Astrocyte of the cerebellum (primary cell): ENCODE data around the gene GSTT2B.
"Not testable (repeated sequence)": the region's sequence is repeated elsewhere in the genome, so short reads cannot be mapped to it uniquely, and the experiment has no call there.

Experiments
- DNase-seq: peaks from one replicate; pipeline ENCODE4 v3.0.0-alpha.2; 2011; ENCODE audit warnings: low read depth
- H3K4me3 ChIP-seq: 2 replicates; pipeline ENCODE4 v1.5.1; 2011; ENCODE audit warnings: mild to moderate bottlenecking, low read depth, low read length, moderate library complexity
- in situ Hi-C: cut with HindIII; loops from 2 replicates; pipeline ENCODE4 v1.10.0; 2017; ENCODE audit warnings: low sequenced_read_pairs
- TF ChIP-seq, protein P1 (sequence below): IDR thresholded peaks from 2 replicates; pipeline ENCODE4 v1.5.1; 2012; ENCODE audit warnings: low read length, low read depth, moderate library complexity, mild to moderate bottlenecking; ENCODE audit errors: missing control alignments

GSTT2B gene, protein sequence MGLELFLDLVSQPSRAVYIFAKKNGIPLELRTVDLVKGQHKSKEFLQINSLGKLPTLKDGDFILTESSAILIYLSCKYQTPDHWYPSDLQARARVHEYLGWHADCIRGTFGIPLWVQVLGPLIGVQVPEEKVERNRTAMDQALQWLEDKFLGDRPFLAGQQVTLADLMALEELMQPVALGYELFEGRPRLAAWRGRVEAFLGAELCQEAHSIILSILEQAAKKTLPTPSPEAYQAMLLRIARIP

DNA sequence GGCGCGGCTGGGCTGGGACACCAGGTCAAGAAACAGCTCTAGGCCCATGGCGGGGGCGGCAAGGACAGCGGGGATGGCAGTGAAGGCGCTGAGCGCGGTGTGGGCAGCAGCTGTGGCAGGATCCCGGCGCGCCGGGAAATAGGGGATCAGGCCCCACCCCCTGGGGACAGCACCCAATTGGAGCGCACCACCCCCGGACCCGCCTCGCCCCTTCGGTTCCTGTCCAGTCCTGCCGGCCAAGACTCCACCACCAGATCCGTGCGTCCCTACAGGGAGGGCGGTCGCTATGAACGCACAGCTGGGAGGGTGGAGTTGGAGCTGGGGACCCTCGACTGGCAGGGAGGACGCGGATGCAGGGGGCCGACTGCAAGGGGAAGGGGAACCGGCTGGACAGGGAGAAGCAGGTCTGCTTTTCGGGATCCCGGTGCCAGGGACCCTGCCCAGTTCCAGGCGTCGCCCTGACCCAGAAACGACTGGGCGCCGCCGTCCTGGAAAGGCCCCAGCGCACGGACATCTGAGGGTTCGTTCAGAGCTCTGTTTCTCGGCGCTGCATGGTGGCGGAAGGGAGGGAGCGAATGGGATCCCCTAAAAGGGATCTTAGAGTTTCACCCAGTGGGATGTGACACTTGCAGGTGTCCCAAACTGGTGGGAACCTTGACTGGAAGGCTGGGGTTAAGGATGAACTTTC, at the start of gene GSTT2B:
GSTT2B (minus strand) TSS at position 112 of the 688 bp plus-strand sequence; CDS start at position 48, 64 bp downstream.
- DNase-seq, H3K4me3 ChIP-seq, in situ Hi-C loops: not testable (repeated sequence)

DNA sequence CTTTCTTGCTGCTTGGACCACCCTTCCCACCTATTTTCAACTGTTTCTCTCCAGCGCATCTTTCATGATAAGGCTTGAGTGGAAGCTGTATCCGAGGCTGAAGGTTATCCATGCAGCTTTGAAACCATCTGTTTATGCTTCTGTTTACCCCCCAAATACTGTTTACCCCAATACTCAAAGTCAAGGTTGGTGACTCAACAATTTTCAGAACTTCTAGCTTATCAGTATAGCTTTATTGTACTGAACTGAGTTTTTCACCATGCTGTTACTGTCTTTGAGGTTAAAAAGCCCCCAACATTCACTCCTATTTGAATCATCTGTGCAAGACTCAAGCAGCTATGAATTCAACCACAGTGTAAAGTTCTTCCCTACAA, 49.0 kb upstream of the GSTT2B start:
- TF ChIP-seq, protein P1, sequence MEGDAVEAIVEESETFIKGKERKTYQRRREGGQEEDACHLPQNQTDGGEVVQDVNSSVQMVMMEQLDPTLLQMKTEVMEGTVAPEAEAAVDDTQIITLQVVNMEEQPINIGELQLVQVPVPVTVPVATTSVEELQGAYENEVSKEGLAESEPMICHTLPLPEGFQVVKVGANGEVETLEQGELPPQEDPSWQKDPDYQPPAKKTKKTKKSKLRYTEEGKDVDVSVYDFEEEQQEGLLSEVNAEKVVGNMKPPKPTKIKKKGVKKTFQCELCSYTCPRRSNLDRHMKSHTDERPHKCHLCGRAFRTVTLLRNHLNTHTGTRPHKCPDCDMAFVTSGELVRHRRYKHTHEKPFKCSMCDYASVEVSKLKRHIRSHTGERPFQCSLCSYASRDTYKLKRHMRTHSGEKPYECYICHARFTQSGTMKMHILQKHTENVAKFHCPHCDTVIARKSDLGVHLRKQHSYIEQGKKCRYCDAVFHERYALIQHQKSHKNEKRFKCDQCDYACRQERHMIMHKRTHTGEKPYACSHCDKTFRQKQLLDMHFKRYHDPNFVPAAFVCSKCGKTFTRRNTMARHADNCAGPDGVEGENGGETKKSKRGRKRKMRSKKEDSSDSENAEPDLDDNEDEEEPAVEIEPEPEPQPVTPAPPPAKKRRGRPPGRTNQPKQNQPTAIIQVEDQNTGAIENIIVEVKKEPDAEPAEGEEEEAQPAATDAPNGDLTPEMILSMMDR, result no peak
- H3K4me3 ChIP-seq, result no peak overlapping the region
- in situ Hi-C loops, result no loop called here
- no peak for DNase-seq

DNA sequence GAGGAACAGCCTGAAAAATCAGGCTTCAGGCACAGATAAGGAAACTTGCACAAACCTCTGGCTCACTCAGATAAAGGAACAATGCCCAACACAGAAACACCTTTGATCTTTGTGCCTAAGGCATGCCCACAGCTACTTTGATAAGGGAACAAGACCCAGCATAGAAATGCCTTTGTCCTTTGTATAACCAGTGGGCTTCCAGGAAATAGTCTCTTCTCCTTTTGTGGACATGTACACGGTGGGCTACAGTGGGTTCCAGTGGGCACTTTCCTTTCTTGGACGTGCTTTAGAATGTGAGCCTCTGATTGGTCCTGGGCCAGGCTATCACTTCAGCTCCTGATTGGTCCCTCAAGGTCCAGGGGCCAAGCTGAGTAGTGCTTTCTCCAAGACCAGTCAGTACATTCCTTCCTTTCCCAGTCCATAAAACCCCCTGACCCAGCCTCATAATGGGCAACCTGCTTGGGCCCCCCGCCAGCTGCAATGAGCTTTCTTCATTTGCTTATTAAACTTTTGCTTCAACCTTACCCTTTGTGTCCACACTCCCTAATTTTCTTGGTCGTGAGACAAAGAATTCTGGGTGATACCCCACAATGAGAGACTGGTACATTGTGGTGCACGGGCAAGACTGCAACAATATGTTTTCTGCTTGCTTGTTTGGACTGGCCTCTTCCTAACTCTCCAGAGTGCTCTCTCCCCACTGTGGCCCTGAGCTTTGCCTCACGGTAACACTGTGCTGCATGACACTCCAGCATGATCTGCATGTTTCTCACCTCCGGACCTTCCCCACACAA, 48.4 kb upstream of the GSTT2B start:
- in situ Hi-C loops, result no loop called here
- TF ChIP-seq, protein P1, result no peak
- DNase-seq, result no peak
- no peak overlapping the region for H3K4me3 ChIP-seq

DNA sequence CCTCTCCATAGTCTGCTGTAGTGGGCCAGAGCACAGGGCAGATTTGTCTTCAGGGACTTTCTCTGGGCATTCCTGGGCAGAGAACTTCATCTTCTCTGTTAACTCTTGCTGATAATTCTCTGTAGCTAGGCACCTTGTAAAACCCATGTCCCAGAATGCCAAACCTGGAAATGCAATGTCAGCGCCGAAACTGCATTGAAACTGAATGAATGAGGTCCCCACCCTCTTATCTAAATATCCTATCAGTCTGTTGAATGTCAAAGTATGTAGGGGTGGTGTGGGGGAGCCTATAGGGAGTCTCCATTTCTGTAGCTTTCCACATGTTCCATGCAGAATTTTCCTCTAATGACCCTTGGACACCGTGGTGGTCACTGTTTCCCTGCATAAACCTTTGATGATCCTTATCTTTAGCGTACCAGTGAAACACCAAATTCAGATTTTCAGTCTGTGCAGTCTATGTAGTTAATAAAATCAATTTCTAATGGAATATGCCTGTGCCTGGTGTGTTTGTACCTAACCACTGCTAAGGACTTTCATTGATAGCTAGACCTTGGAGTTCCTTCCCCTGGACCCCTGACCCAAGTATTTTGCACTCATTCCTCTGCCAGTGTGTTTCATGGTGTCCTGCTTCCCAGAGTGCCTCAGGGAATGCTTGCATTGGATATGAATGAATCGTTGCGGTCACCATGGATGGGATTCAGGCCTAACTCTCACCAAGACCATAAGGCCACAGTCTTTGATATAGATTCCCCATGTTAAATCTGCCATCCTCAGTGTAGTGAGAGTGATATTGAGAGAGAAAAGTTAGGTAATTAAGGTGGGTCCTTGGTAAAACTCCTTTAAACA, 47.6 kb upstream of the GSTT2B start:
- no peak overlapping the region for H3K4me3 ChIP-seq
- TF ChIP-seq, protein P1, result no peak
- in situ Hi-C loops, result no loop called here
- DNase-seq, result no peak

DNA sequence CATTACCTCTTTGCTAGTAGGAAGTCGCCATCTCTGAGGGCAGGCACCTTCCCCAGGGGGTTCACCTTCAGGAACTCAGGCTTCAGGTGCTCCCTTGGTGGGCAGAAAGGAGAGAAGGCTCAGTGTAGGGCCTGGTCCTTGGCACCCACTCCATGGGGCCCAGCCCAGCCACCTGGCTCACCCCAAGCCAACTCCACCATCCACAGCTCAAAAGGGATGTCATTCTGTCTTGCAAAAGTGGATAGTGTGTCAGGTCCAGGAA, 47.0 kb upstream of the GSTT2B start:
- no peak for DNase-seq
- no peak overlapping the region for H3K4me3 ChIP-seq
- in situ Hi-C loops, result no loop called here
- TF ChIP-seq, protein P1, result no peak

DNA sequence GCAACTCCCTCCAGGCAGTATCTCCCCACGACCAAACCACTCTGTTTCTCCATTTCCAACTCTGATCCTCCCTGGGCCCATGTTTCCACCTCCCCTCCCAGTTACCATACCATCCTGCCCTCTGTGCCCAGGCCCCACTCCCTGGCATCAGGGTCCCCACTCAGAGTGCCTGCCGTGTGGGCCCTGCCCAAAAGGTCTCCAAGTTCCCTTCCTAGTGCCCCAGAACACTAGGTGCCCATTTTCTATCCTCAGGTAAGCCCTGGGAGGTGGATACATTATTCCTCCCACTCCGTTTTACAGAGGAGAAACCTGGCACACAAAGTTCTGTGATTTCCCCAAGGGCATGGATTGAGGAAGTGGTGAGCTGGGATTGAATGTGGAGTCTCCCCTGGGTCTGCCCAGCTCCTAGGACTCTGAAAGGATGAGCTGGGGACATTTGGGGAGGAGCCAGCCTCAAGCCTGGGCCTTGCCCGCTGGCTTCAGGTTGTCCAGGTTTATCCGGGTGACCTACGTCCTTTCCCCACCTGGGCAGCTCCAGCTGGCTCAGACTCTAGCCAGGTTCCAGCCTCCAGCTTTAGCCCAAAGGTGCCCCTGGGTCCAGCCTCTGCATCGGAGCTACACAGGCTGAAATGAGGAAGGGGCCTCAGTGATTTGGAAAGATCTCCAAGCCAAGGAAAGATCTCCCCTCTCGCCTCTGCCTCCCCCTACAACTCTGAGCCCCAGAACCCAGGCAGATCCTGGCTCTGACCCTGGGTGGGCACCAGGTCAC, 46.4 kb upstream of the GSTT2B start:
- no peak overlapping the region for H3K4me3 ChIP-seq
- in situ Hi-C loops, result no loop called here
- TF ChIP-seq, protein P1, result no peak
- no peak for DNase-seq
